K562 (cell line): ENCODE results near the gene CEP78. TPM values are rescaled to one million over a fixed set of nuclear protein-coding genes. Genes with fewer than 3 reads are reported as not detected.

ENCODE experiments used
- ARID1B ChIP-seq: fragments of 450-650 bp; IDR thresholded peaks from 2 replicates; pipeline ENCODE4 v1.6.1; 2016; ENCODE audit warnings: antibody characterized with exemption, mild to moderate bottlenecking, inconsistent platforms
- CBX8 ChIP-seq: fragments of 200-600 bp; sonication (generic); IDR thresholded peaks from 2 replicates; pipeline ENCODE4 v1.6.1; 2012; ENCODE audit warnings: borderline replicate concordance, mixed run types, low read depth, mild to moderate bottlenecking, moderate library complexity, mixed read lengths, low read length, control low read depth, inconsistent platforms; ENCODE audit not compliant: poor library complexity, severe bottlenecking; ENCODE audit errors: extremely low read depth
- CHD1 ChIP-seq: fragments of 200-600 bp; sonication (generic); IDR thresholded peaks from one replicate; pipeline ENCODE4 v1.6.1; 2012; ENCODE audit warnings: mild to moderate bottlenecking, moderate library complexity, low read length, inconsistent platforms
- COPS2 ChIP-seq: fragments of 450-650 bp; conservative IDR thresholded peaks from 2 replicates; pipeline ENCODE4 v1.6.1; 2016; ENCODE audit warnings: mild to moderate bottlenecking, moderate library complexity
- CXXC5 ChIP-seq: fragments of 250-450 bp; sonication (Bioruptor Pico); IDR thresholded peaks from 2 replicates; pipeline ENCODE4 v1.8.0; 2022; ENCODE audit warnings: inconsistent platforms, mild to moderate bottlenecking, moderate library complexity
- FOXA1 ChIP-seq: fragments of 450-650 bp; IDR thresholded peaks from 2 replicates; pipeline ENCODE4 v1.6.1; 2016; ENCODE audit warnings: mild to moderate bottlenecking, borderline replicate concordance
- GTF2A2 ChIP-seq: IDR thresholded peaks from 2 replicates; pipeline ENCODE4 v1.6.1; 2016; ENCODE audit warnings: mild to moderate bottlenecking, missing genetic modification characterization, missing compliant biosample characterization
- HCFC1 ChIP-seq: IDR thresholded peaks from 2 replicates; pipeline ENCODE4 v1.6.1; 2012; ENCODE audit warnings: low read depth, low read length, improper control_type of control experiment
- HMGN3 ChIP-seq: IDR thresholded peaks from 2 replicates; pipeline ENCODE4 v1.6.1; 2011; ENCODE audit warnings: borderline replicate concordance, low read depth, mild to moderate bottlenecking, mixed read lengths, low read length; ENCODE audit not compliant: insufficient read length; ENCODE audit errors: extremely low read depth
- MEIS2 ChIP-seq: fragments of 450-650 bp; IDR thresholded peaks from 2 replicates; pipeline ENCODE4 v1.6.1; 2014; ENCODE audit warnings: mild to moderate bottlenecking; ENCODE audit not compliant: partially characterized antibody
- NRF1 ChIP-seq, 2 experiments: fragments of 450-650 bp; IDR thresholded peaks in 1 of 2; conservative IDR thresholded peaks in 1 of 2; 2 replicates each; pipeline ENCODE4 v1.6.1; 2014; ENCODE audit warnings: mild to moderate bottlenecking in 2 of 2
- POLR2AphosphoS5 ChIP-seq: IDR thresholded peaks from 2 replicates; pipeline ENCODE4 v1.6.1; 2011; ENCODE audit warnings: mild to moderate bottlenecking, low read depth, low read length, moderate library complexity; ENCODE audit not compliant: control insufficient read depth, insufficient read depth
- SMAD3 ChIP-seq: fragments of 450-650 bp; formaldehyde crosslinking; conservative IDR thresholded peaks from 2 replicates; pipeline ENCODE4 v1.4.0; 2020; ENCODE audit warnings: mild to moderate bottlenecking
- ZKSCAN8 ChIP-seq: fragments of 200-800 bp; sonication (Bioruptor generic); IDR thresholded peaks from 2 replicates; pipeline ENCODE4 v1.6.1; 2016; ENCODE audit warnings: missing genetic modification characterization, missing compliant biosample characterization
- ZNF408 ChIP-seq: fragments of 250-450 bp; sonication (Bioruptor Pico); IDR thresholded peaks from 2 replicates; pipeline ENCODE4 v1.4.0; 2020; ENCODE audit warnings: low read depth, mild to moderate bottlenecking, moderate library complexity
- polyA plus RNA-seq, 8 experiments: library from polyadenylated mRNA; depleted of rRNA in 4 of 8; stranded (reverse) in 5 of 8; unstranded in 3 of 8; fragments of >200 nt; fragmentation: Nextera tagmentation in 2 of 8; fragmentation: Illumina TruSeq in 1 of 8; extraction: Ambion mirVana in 2 of 8; extraction: Trizol in 1 of 8; gene quantifications; 2 replicates each; pipeline versions ENCODE4 v1.2.1 to v1.2.3, GENCODE V29; 2011 to 2014; ENCODE audit warnings: inconsistent platforms in 1 of 8, missing spikeins in 1 of 8
- total RNA-seq, 7 experiments: library from RNA; depleted of rRNA in 6 of 7; stranded (reverse); fragments of >200 nt in 6 of 7; fragmentation: Illumina TruSeq in 2 of 7; extraction: Trizol in 2 of 7; gene quantifications; 2 replicates each; pipeline versions ENCODE4 v1.2.1 to v1.2.3, GENCODE V29; 2011 to 2021; ENCODE audit warnings: low replicate concordance in 1 of 7
- TF ChIP-seq, protein P1 (sequence below): sonication (generic); formaldehyde crosslinking; IDR thresholded peaks from 2 replicates; pipeline ENCODE4 v1.8.0; 2022; ENCODE audit warnings: mild to moderate bottlenecking, missing genetic modification reagents
- TF ChIP-seq, protein P2 (sequence below): fragments of 250-450 bp; sonication (Bioruptor Pico); IDR thresholded peaks from 2 replicates; pipeline ENCODE4 v1.4.0; 2020; ENCODE audit warnings: mild to moderate bottlenecking
- TF ChIP-seq, protein P3 (sequence below), 2 experiments: IDR thresholded peaks in 1 of 2; conservative IDR thresholded peaks in 1 of 2; 2 replicates each; pipeline ENCODE4 v1.6.1; 2016; ENCODE audit warnings: low read depth in 2 of 2, mild to moderate bottlenecking in 1 of 2, missing compliant biosample characterization in 1 of 2, missing genetic modification characterization in 1 of 2, moderate library complexity in 1 of 2

The CEP78 gene
- total and polyA plus RNA-seq, 9 of the 15 experiments (the other 6 are each of a cell fraction or from before 2014, with no cell fraction given), result 3.5 to 26.0 (median 21.5) TPM

DNA sequence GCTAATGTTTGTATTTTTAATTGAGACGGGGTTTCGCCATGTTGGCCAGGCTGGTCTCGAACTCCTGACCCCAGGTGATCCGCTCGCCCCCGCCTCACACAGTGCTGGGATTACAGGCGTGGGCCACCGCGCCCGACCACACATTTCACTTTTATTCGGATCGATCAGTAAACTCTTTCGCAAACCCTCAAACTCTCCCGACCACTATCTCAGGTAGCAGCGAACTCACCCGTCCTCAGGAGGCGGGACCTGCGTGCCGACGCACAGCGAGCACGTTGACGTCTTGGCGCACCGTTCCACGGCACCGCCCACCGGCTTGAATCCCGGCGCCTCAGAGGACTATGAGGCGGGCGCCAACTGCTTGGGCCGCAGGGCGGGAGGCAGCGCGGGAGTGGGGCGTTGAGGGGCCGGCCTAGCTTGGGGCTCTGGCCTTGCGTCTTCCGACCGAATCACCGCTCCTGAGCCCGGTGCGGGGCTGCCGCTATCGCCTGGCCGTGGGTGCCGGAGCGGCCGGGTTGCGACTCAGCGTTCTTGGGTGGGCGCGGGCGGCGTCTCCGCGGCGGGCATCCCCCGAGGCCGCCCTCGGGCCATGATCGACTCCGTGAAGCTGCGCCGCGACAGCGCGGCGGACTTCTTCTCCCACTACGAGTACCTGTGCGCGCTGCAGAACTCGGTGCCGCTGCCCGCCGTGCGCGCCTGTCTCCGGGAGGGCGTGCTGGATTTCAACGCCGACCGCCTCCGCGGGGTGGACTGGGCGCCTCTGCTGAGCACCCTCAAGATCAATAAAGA, at the start of gene CEP78 (continued):
- TF ChIP-seq, protein P1, sequence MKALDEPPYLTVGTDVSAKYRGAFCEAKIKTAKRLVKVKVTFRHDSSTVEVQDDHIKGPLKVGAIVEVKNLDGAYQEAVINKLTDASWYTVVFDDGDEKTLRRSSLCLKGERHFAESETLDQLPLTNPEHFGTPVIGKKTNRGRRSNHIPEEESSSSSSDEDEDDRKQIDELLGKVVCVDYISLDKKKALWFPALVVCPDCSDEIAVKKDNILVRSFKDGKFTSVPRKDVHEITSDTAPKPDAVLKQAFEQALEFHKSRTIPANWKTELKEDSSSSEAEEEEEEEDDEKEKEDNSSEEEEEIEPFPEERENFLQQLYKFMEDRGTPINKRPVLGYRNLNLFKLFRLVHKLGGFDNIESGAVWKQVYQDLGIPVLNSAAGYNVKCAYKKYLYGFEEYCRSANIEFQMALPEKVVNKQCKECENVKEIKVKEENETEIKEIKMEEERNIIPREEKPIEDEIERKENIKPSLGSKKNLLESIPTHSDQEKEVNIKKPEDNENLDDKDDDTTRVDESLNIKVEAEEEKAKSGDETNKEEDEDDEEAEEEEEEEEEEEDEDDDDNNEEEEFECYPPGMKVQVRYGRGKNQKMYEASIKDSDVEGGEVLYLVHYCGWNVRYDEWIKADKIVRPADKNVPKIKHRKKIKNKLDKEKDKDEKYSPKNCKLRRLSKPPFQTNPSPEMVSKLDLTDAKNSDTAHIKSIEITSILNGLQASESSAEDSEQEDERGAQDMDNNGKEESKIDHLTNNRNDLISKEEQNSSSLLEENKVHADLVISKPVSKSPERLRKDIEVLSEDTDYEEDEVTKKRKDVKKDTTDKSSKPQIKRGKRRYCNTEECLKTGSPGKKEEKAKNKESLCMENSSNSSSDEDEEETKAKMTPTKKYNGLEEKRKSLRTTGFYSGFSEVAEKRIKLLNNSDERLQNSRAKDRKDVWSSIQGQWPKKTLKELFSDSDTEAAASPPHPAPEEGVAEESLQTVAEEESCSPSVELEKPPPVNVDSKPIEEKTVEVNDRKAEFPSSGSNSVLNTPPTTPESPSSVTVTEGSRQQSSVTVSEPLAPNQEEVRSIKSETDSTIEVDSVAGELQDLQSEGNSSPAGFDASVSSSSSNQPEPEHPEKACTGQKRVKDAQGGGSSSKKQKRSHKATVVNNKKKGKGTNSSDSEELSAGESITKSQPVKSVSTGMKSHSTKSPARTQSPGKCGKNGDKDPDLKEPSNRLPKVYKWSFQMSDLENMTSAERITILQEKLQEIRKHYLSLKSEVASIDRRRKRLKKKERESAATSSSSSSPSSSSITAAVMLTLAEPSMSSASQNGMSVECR (CRISPR knock-in tag), result peak; percentile 59; the same call in 1 of the 2 replicates
- TF ChIP-seq CXXC5 (CRISPR knock-in tag), result peak; percentile 80
- TF ChIP-seq ZKSCAN8, result no peak
- TF ChIP-seq POLR2AphosphoS5, result peak; percentile 48; the same call in 1 of the 2 replicates
- no peak for TF ChIP-seq HCFC1
- TF ChIP-seq CHD1, result no peak
- no peak for TF ChIP-seq ZNF408 (CRISPR knock-in tag)
- TF ChIP-seq, protein P2, sequence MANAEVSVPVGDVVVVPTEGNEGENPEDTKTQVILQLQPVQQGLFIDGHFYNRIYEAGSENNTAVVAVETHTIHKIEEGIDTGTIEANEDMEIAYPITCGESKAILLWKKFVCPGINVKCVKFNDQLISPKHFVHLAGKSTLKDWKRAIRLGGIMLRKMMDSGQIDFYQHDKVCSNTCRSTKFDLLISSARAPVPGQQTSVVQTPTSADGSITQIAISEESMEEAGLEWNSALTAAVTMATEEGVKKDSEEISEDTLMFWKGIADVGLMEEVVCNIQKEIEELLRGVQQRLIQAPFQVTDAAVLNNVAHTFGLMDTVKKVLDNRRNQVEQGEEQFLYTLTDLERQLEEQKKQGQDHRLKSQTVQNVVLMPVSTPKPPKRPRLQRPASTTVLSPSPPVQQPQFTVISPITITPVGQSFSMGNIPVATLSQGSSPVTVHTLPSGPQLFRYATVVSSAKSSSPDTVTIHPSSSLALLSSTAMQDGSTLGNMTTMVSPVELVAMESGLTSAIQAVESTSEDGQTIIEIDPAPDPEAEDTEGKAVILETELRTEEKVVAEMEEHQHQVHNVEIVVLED, result peak; percentile 96
- TF ChIP-seq FOXA1, result no peak
- TF ChIP-seq GTF2A2 (tag), result no peak
- TF ChIP-seq CBX8, result no peak
- TF ChIP-seq, protein P3, sequence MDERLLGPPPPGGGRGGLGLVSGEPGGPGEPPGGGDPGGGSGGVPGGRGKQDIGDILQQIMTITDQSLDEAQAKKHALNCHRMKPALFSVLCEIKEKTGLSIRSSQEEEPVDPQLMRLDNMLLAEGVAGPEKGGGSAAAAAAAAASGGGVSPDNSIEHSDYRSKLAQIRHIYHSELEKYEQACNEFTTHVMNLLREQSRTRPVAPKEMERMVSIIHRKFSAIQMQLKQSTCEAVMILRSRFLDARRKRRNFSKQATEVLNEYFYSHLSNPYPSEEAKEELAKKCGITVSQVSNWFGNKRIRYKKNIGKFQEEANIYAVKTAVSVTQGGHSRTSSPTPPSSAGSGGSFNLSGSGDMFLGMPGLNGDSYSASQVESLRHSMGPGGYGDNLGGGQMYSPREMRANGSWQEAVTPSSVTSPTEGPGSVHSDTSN (CRISPR knock-in tag; IDR thresholded peaks at IDR 0.05; ENCODE audit: low read depth), result no peak
- TF ChIP-seq, protein P3 (tag; conservative IDR thresholded peaks at IDR 0.05; ENCODE audit: low read depth), result no peak
- no peak for TF ChIP-seq COPS2
- peak; percentile 42 for TF ChIP-seq HMGN3
- peak; percentile 72 to 78 for TF ChIP-seq NRF1 (conservative IDR thresholded peaks at IDR 0.05 in 1 of 2, IDR thresholded peaks at IDR 0.05 in 1 of 2)
- TF ChIP-seq MEIS2, result no peak
- TF ChIP-seq SMAD3 (CRISPR knock-in tag), result no peak
- TF ChIP-seq ARID1B, result 0 out of 2 replicates have a peak, but pooled peaks have one; percentile 24
